HEK293T (cell line): ENCODE results near the gene WDR47.

Experiments
- ARNT ChIP-seq: fragments of 450-650 bp; IDR thresholded peaks from 2 replicates; pipeline ENCODE4 v1.6.1; 2017; ENCODE audit warnings: mild to moderate bottlenecking
- BHLHE40 ChIP-seq: fragments of 450-650 bp; IDR thresholded peaks from 2 replicates; pipeline ENCODE4 v1.6.1; 2016; ENCODE audit warnings: mild to moderate bottlenecking, moderate library complexity, borderline replicate concordance
- CTBP1 ChIP-seq: fragments of 450-650 bp; IDR thresholded peaks from 2 replicates; pipeline ENCODE4 v1.6.1; 2016; ENCODE audit warnings: borderline replicate concordance
- ELF4 ChIP-seq: fragments of 450-650 bp; IDR thresholded peaks from 2 replicates; pipeline ENCODE4 v1.6.1; 2017; ENCODE audit warnings: antibody characterized with exemption
- FOXA1 ChIP-seq: fragments of 450-650 bp; IDR thresholded peaks from 2 replicates; pipeline ENCODE4 v1.6.1; 2016; ENCODE audit warnings: mild to moderate bottlenecking
- FOXM1 ChIP-seq: fragments of 450-650 bp; IDR thresholded peaks from 2 replicates; pipeline ENCODE4 v1.6.1; 2017; ENCODE audit warnings: mild to moderate bottlenecking, borderline replicate concordance
- SP1 ChIP-seq: fragments of 450-650 bp; IDR thresholded peaks from 2 replicates; pipeline ENCODE4 v1.6.1; 2017
- SUZ12 ChIP-seq: fragments of 450-650 bp; IDR thresholded peaks from 2 replicates; pipeline ENCODE4 v1.6.1; 2016; ENCODE audit warnings: mild to moderate bottlenecking
- TARDBP ChIP-seq: fragments of 450-650 bp; IDR thresholded peaks from 2 replicates; pipeline ENCODE4 v1.6.1; 2016
- TF ChIP-seq, protein P1 (sequence below): fragments of 450-650 bp; IDR thresholded peaks from 2 replicates; pipeline ENCODE4 v1.6.1; 2016

DNA sequence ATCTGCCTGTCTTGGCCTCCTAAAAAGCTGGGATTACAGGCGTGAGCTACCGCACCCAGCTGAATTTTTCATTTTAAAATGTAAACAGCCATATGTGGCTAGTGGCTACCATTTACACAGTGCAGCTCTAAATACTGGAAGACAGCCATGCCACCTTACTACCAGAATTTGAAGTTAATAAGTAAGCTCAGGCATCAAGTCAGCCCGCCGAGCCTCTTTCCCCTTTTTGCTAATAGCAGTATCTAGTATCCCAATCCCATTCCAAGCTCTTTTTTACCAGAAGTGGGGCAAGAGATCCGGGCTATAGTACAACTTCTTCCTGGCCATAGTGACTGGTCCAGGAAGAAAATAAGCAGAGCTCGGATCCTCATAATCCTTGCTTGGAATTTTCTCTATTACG lies 18.8 kb upstream of the WDR47 start:
- TF ChIP-seq SP1, result no peak
- no peak for TF ChIP-seq BHLHE40
- TF ChIP-seq ELF4, result no peak
- no peak for TF ChIP-seq CTBP1
- no peak for TF ChIP-seq ARNT
- TF ChIP-seq SUZ12, result no peak
- TF ChIP-seq, protein P1, sequence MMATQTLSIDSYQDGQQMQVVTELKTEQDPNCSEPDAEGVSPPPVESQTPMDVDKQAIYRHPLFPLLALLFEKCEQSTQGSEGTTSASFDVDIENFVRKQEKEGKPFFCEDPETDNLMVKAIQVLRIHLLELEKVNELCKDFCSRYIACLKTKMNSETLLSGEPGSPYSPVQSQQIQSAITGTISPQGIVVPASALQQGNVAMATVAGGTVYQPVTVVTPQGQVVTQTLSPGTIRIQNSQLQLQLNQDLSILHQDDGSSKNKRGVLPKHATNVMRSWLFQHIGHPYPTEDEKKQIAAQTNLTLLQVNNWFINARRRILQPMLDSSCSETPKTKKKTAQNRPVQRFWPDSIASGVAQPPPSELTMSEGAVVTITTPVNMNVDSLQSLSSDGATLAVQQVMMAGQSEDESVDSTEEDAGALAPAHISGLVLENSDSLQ, result no peak
- TF ChIP-seq TARDBP, result no peak
- TF ChIP-seq FOXA1, result no peak
- TF ChIP-seq FOXM1, result no peak
